Measurements from ENCODE around the gene BFSP1. TPM values are rescaled to one million over a fixed set of nuclear protein-coding genes. Genes with fewer than 3 reads are reported as not detected.

BFSP1 gene
- total RNA-seq, 1 donor from 2014 or later, result 0.41 TPM

DNA sequence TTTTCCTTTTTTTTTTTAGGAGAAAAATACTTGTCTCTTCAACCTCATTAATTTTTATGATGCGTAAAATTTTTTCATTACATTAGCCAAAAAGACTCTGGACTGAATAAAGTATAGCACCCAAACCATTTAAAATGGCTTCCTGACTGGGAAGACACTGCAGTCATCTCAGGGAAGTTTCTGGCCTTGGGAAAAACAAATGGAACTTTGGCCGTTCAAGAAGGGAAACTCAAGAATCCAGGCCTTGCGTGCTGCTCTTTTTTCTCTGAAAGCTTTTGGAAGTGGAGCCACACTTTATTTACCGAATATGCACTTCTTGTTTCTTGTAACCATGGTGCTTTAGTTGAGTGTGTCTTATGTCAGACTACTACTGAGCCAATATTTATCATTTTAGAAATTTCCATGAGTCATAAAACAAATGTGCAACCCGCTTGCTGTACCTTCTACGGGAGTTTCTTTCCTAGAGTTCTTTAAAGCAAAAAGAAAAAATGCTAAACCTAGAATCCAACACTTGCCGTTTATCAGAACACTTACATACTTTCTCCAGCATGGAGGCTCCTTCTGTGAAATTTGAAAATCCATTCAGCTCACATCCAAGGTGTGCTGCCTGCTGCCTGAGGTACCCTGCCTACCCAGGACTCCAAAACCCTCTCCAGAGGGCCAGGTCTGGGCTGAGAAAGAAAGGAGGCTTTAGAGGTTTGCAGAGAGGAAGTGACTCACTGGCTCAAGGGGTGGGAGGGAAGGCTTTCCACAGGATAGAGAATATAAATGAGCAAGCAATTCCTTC is 27.2 kb upstream of the BFSP1 start:
- no peak for FAIRE-seq
- no peak for DNase-seq (ENCODE audit: low spot score in 2 of 2)

- DNase-seq (ENCODE audit: low spot score in 2 of 2), result no peak
- FAIRE-seq, result no peak
Observed at GRCh38 chr20:17557675-17558006, 26.5 kb upstream of the BFSP1 start.

DNA sequence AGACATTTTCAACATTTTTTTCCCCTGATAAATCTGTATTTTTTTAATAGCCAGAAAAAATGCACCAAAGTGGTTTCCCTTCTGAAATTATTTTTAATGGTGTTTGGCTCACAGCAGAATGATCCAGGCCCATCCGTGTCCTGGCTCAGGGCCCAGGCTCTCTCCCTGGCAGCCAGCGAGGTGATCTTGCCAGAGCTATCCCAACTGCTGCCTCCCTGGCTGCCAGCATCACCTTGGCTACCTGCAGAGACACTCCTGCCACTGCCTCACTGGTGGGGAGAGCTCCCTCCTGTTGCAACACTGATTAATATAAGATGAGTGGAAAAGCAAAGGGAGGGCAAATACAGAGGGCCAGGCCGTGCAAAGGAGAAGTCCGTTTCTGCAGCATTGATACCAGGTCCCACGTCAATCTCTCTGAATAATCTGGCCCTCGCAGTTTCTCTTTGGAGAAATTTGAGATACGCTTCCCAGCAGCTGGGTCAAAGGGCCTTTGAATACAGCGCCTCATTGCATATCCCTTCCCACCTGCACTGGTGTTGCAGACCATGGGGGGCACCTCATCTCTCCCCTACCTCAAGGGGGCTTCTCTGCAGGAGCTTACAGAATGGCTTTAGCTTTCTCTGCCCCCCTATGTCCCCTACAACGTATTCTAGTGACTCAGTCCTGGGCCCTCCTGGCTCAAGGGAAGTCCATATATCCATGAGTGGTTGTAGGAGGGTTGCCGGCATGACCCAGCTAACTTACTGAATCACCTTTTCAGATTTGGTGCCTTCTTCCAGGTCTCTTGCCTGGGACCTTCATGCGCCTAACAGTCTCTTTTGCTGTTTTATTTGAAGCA is 25.9 kb upstream of the BFSP1 start:
- no peak for FAIRE-seq

DNA sequence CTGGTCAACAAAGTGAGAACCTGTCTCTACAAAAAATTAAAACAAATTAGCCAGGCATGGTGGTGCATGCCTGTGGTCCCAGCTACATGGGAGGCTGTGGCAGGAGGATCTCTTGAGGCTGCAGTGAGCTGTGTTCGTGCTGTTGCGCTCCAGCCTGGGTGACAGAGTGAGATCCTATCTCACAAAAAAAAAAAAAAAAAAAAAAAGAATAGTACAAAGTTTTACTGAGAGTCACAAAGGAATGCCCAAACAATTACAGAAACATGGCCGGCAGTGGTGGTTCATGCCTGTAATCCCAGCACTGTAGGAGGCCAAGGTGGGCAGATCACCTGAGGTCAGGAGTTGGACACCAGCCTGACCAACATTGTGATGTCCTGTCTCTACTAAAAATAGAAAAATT is 23.9 kb upstream of the BFSP1 start:
- DNase-seq (ENCODE audit: low spot score in 2 of 2) (no peak), FAIRE-seq (no peak)

More for the DNA sequence above, 25.9 kb upstream of the BFSP1 start:
- no peak for DNase-seq (ENCODE audit: low spot score in 2 of 2)

DNA sequence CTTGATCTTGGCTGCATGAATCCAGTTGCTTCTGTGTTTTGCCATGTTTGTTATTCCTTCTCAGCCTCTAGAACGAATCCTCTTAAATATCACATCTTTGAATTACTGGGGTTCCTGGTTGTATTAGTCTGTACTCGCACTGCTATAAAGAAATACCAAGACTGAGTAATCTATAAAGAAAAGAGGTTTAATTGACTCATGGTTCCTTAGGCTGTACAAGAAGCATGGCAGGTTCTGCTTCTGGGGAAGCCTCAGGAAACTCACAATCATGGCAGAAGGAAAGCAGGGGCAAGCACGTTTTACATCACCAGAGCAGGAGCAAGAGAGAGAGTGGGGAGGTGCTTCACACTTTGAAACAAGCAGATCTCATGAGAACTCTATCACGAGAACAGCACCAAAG is 18.0 kb upstream of the BFSP1 start:
- FAIRE-seq, result no peak

DNA sequence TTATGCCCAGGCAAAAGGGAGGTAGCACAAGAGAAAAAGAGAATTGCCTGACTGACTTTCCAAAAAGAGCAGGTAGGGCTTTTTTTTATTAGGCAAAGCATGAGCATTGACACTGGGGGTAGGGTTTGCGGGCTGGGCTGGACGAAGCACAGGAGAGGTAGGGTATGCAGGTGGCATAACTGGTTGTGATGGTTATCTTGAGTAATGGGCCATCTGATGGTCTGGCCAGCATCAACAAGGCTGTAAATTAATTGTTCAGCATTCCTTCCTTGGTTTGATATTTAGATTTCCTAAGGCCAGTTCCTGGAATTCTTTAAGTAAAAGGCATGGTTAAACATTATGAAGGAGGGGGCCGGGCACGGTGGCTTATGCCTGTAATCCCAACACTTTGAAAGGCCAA is 13.9 kb upstream of the BFSP1 start:
- FAIRE-seq, result no peak
- no peak for DNase-seq (ENCODE audit: low spot score in 2 of 2)

More for the DNA sequence above, 18.0 kb upstream of the BFSP1 start:
- DNase-seq (ENCODE audit: low spot score in 2 of 2), result no peak

GRCh38 chr20:17543531-17544131 is 12.5 kb upstream of the BFSP1 start:
- DNase-seq (ENCODE audit: low spot score in 2 of 2) (no peak), FAIRE-seq (no peak)

DNA sequence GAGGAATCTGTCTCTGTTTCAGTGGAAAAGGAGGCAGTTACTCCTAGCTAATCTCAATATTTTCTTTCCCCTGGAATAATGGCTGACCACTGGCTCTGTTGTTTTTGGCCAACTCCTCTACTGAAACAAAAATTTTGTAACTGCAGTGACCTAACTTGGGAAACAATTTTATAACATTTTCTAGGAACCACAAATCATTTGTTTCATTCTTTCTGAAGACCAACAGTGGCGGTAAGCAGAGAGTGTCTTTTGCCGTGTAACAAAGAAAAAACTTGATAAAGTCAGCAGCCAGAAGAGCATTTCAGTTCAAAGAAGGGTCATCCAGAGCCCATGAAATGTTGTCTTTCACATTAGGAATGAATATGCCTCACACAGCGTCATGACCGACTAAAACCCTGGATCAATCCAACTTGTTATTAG is 11.8 kb upstream of the BFSP1 start:
- FAIRE-seq, result no peak
- DNase-seq (ENCODE audit: low spot score in 2 of 2), result no peak

- FAIRE-seq (no peak), DNase-seq (ENCODE audit: low spot score in 2 of 2) (no peak)
Observed at GRCh38 chr20:17542481-17542880, 11.3 kb upstream of the BFSP1 start.

- no peak for FAIRE-seq
- DNase-seq (ENCODE audit: low spot score in 2 of 2), result no peak
Observed at GRCh38 chr20:17541996-17542395, 10.8 kb upstream of the BFSP1 start.

DNA sequence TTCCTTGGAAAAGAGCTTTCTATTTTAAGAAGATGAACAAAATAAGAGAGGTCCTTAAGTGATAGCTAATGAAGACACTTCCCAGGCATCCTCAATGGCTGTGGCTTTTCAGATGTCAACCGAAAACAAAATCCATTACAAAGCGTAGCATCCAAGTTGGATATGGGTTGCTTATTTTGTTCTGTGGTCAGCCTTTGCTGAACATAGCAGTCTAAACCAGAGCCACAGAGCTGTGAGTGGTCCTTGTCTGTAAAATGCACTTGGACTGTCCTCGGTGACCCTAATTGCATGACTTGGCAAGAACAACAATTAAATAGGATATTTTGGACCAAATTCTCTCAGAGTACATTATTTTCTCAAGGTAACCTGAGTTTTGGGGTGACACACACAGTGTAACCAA is 10.4 kb upstream of the BFSP1 start:
- DNase-seq (ENCODE audit: low spot score in 2 of 2), result no peak

GRCh38 chr20:17538517-17539170 is 7.5 kb upstream of the BFSP1 start:
- FAIRE-seq (no peak), DNase-seq (ENCODE audit: low spot score in 2 of 2) (no peak)

More for the DNA sequence above, 10.4 kb upstream of the BFSP1 start:
- no peak for FAIRE-seq

DNA sequence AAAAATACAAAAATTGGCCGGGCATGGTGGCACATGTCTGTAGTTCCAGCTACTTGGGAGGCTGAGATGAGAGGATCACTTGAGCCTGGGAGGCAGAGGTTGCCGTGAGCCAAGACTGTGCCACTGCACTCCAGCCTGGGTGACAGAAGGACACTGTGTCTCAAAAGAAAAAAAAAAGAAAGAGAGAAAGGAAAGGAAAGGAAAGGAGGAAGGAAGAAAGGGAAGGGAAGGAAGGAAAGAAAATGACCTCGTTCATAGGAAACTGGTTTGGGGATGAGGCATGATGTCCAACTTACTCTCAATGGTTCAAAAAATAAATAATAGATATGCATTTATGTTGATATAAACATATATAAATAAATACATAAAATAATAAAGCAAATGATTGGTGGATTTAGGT is 6.8 kb upstream of the BFSP1 start:
- no peak for DNase-seq (ENCODE audit: low spot score in 2 of 2)
- FAIRE-seq, result no peak

DNA sequence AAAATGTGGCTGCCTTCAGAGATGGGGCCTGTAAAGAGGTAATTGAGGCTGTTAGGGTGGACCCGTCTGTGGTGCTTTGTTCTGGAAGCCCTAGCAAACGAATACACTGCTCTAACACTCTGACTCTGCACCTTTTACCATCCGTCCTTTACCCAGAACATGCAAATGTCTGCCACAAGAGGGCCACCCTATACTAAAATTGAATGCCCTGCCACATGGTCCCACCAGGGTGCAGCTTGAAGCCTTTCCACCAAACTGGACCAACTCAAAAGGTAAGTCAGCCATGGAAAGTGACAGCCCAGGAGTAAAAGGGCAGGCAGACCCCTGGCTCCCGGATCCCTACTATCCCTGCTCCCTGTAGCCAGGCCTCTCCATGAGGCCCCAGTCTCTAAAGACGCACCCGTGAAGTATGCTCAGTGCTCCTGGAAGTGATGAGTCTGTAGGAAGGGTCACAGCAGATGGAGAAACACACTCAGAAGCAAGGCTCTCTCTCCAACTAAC is 5.8 kb upstream of the BFSP1 start:
- DNase-seq (ENCODE audit: low spot score in 2 of 2) (peak; percentile 58 to 71), FAIRE-seq (no peak)

DNA sequence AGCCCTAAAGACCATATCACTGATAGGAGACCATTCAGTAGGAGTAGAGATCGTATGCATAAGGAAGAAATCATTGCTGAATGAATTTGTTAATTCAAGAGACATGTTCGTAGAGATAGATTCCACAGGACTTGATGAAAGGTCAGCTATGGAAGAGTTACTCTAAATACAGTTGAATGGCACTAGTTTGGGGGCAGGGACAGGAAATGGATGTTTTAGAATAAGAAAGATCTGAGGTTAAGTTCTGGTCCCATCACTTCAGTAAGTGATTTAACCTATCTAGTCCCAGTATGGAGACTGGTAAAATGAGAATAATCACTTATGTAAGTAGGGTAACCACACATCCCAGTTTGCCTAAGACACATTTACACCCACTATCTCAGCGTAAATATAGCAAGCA is 2.9 kb upstream of the BFSP1 start:
- FAIRE-seq (no peak), DNase-seq (ENCODE audit: low spot score in 2 of 2) (no peak)

GRCh38 chr20:17533396-17533795 is 2.2 kb upstream of the BFSP1 start:
- FAIRE-seq (no peak), DNase-seq (ENCODE audit: low spot score in 2 of 2) (peak in 1 of 2 donors; percentile 23)

GRCh38 chr20:17531665-17532025 is 466 bp upstream of the BFSP1 start:
- no peak for FAIRE-seq
- DNase-seq (ENCODE audit: low spot score in 2 of 2), result no peak

GRCh38 chr20:17530153-17530552 is 1.0 kb downstream of the BFSP1 start:
- FAIRE-seq, result no peak
- no peak for DNase-seq (ENCODE audit: low spot score in 2 of 2)

- DNase-seq (ENCODE audit: low spot score in 2 of 2), result no peak
- FAIRE-seq, result no peak
Observed at GRCh38 chr20:17529586-17529985, 1.6 kb downstream of the BFSP1 start.

DNA sequence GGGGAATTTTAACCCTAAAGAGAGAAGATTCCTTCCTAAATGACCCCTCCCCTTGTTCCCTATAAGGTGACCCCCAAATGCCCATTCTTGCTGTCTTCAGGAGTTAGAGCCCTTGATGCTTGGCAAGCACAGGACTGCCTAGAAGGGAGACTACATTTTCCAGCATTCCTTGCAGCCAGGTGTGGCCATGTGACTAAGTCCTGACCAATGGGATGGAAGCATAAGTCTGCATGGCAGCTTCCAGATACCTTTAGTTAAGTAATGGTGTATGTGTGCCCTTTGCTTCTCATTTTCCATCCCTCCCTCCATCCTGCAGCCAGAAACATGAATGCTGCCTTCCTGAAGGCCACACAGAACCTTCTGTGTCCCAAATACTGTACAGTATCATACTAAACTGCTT is 5.5 kb downstream of the BFSP1 start:
- FAIRE-seq (no peak), DNase-seq (ENCODE audit: low spot score in 2 of 2) (no peak)

GRCh38 chr20:17525132-17525531 is 6.0 kb downstream of the BFSP1 start:
- FAIRE-seq (no peak), DNase-seq (ENCODE audit: low spot score in 2 of 2) (no peak)
